Lower lobe of right lung (tissue), 2 donors: ENCODE results near the gene KLK2. TPM values are rescaled to one million over a fixed set of nuclear protein-coding genes. Genes with fewer than 3 reads are reported as not detected.

Experiments
- ATAC-seq, 2 donors: fragments of 200-7000 bp; cut with Tn5 transposase; one replicate each; pipeline ENCODE4 v1.9.1; 2020 to 2022; ENCODE audit warnings: mild to moderate bottlenecking in 2 of 2, moderate library complexity in 2 of 2
- DNase-seq: peaks from one replicate; pipeline ENCODE4 v3.0.0-alpha.2; 2020
- H3K27ac ChIP-seq: fragments of 200-600 bp; one replicate; pipeline ENCODE4 v1.8.0; 2022
- H3K27me3 ChIP-seq: fragments of 200-600 bp; one replicate; pipeline ENCODE4 v1.8.0; 2022; ENCODE audit warnings: low read depth
- H3K36me3 ChIP-seq: fragments of 200-600 bp; one replicate; pipeline ENCODE4 v1.8.0; 2022; ENCODE audit warnings: mild to moderate bottlenecking
- H3K4me1 ChIP-seq: fragments of 200-600 bp; one replicate; pipeline ENCODE4 v1.8.0; 2022
- H3K4me3 ChIP-seq: fragments of 200-600 bp; one replicate; pipeline ENCODE4 v1.8.0; 2022; ENCODE audit warnings: mild to moderate bottlenecking
- H3K9me3 ChIP-seq: fragments of 200-600 bp; one replicate; pipeline ENCODE4 v1.8.0; 2022
- CTCF ChIP-seq: fragments of 200-600 bp; IDR thresholded peaks from one replicate; pipeline ENCODE4 v1.8.0; 2022; ENCODE audit warnings: antibody characterized with exemption, mild to moderate bottlenecking
- intact Hi-C: fragments of 100-400 bp; cut with DNase I; formaldehyde crosslinking; loops from one replicate; pipeline ENCODE4 v1.11.0; 2022
- total RNA-seq: library from RNA; stranded (reverse); fragmentation: NEBNext Ultra II Directional; extraction: Animal tissue kit (Norgen Biotek cat#: 25700); gene quantifications from one replicate; pipeline ENCODE4 v1.2.1, GENCODE V29; 2021
- donor health status: DM: no; HTN: yes; CAD: no; lungs with severe emphysema.

Gene KLK2
- total RNA-seq, 1 donor from 2014 or later: not detected

- Histone ChIP-seq H3K27ac (no peak overlapping the region), H3K36me3 (no peaks in the 10 kb centered on the region), H3K4me1 (no peaks in the 10 kb centered on the region), H3K9me3 (no peaks in the 10 kb centered on the region), H3K27me3 (peaks cover 25% of the 10 kb centered on the region), H3K4me3 (no peak overlapping the region)
- no peak for DNase-seq
- no peak for ATAC-seq
- TF ChIP-seq CTCF: no peak
- intact Hi-C loops: no loop called here
Observed at GRCh38 chr19:50882188-50882587, 8.9 kb downstream of the KLK2 start.

GRCh38 chr19:50889638-50890037 lies 16.4 kb downstream of the KLK2 start:
- no peaks in the 10 kb centered on the region for H3K4me1 ChIP-seq
- no peak overlapping the region for H3K27ac ChIP-seq
- DNase-seq (no peak), ATAC-seq (no peak)
- H3K4me3 ChIP-seq: no peak overlapping the region
- H3K9me3 ChIP-seq: no peaks in the 10 kb centered on the region
- peaks cover 12% of the 10 kb centered on the region for H3K27me3 ChIP-seq
- no peak for TF ChIP-seq CTCF
- intact Hi-C loops: no loop called here
- no peaks in the 10 kb centered on the region for H3K36me3 ChIP-seq

- intact Hi-C loops: no loop called here
- Histone ChIP-seq H3K27ac (no peak overlapping the region), H3K27me3 (peaks cover 12% of the 10 kb centered on the region), H3K36me3 (no peaks in the 10 kb centered on the region), H3K9me3 (no peaks in the 10 kb centered on the region), H3K4me1 (no peaks in the 10 kb centered on the region), H3K4me3 (no peak overlapping the region)
- ATAC-seq (no peak), DNase-seq (no peak)
- TF ChIP-seq CTCF: no peak
Observed at GRCh38 chr19:50890422-50891252, 17.4 kb downstream of the KLK2 start.

- no peak for DNase-seq
- Histone ChIP-seq H3K27me3 (peaks cover 12% of the 10 kb centered on the region), H3K36me3 (no peaks in the 10 kb centered on the region), H3K4me1 (no peaks in the 10 kb centered on the region), H3K9me3 (no peaks in the 10 kb centered on the region), H3K4me3 (no peak overlapping the region), H3K27ac (no peak overlapping the region)
- intact Hi-C loops: no loop called here
- ATAC-seq: no peak
- TF ChIP-seq CTCF: no peak
Observed at GRCh38 chr19:50891253-50891625, 18.0 kb downstream of the KLK2 start.

GRCh38 chr19:50893047-50893736 lies 20.0 kb downstream of the KLK2 start:
- Histone ChIP-seq H3K9me3 (no peaks in the 10 kb centered on the region), H3K4me3 (no peak overlapping the region), H3K4me1 (no peaks in the 10 kb centered on the region), H3K27ac (no peak overlapping the region), H3K36me3 (no peaks in the 10 kb centered on the region), H3K27me3 (peaks cover 11% of the 10 kb centered on the region)
- DNase-seq (no peak), ATAC-seq (no peak)
- TF ChIP-seq CTCF: no peak
- intact Hi-C loops: no loop called here
